Measurements from ENCODE around the gene SMARCA4.

SMARCA4 gene

GRCh38 chr19:10960314-10961072 lies at the start of gene SMARCA4:
Gene SMARCA4, plus strand, starts transcription at chr19:10961030. Its CDS starts 23,122 bp downstream, at chr19:10984152.
- DNase-seq (ENCODE audit: low spot score), result peak; percentile 95

- no peak for DNase-seq (ENCODE audit: low spot score)
Observed at GRCh38 chr19:10911579-10912363, 49.1 kb upstream of the SMARCA4 start.

- no peak for DNase-seq (ENCODE audit: low spot score)
Observed at GRCh38 chr19:10912619-10913018, 48.2 kb upstream of the SMARCA4 start.

DNA sequence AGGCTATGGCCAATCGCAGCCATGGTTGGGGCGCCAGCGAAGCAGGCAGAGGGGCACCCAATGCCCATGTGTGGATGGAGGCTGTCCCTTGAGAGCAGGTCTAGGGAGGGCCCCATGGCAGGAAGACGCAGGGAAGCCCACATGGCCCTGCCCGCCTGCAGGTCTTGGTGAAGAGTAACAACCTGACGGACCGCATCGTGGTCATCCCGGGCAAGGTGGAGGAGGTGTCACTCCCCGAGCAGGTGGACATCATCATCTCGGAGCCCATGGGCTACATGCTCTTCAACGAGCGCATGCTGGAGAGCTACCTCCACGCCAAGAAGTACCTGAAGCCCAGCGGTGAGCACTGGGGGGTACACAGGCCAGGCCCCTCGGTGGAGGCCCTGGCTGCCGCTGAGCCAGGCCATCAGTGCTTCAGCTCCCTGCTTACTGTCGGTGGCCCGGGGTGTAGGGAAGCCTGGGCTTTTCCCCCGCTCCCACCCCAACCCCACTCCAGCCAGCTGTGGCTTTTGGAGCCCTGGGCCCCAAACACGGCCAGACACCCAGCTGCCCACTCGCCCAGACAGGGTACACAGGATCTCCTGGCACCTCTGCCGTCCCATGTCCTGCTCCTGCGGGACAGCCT lies 47.0 kb upstream of the SMARCA4 start:
- no peak for DNase-seq (ENCODE audit: low spot score)

- DNase-seq (ENCODE audit: low spot score), result no peak
Observed at GRCh38 chr19:10915130-10916091, 45.4 kb upstream of the SMARCA4 start.

DNA sequence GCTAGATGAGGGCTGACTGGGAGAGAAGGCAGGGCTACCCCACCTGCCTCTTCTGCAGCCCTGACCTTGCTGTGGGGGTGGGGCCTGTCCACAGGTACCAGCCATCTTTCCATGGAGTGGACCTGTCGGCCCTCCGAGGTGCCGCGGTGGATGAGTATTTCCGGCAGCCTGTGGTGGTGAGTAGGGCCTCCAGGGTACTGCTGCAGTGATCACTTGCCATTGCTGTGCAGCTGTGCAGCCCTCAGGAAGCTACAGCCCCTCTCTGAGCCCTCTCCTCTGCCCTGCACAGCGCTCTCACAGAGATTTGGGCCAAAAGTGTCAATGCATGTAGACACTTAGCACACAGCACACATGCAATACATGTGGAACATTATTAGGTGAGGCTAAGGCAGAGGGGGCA lies 44.2 kb upstream of the SMARCA4 start:
- DNase-seq (ENCODE audit: low spot score), result no peak

DNA sequence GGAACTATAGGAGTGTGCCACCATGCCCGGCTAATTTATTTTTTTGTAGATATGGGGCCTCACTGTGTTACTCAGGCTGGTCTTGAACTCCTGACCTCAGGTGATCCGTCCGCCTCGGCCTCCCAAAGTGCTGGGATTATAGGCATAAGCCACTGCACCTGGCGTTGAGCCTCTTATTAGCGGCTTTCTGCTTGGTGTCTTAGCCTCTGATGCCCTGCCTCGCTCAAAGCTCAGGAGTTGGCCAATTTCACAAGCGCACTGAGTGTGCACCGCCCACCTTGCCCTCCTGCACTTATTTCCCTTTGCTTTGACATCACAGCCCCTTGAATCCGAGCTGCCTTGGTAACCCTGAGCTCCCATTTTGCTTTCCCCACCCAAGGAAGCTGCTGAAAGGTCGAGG lies 42.5 kb upstream of the SMARCA4 start:
- DNase-seq (ENCODE audit: low spot score), result no peak

GRCh38 chr19:10919352-10920287 lies 41.2 kb upstream of the SMARCA4 start:
- DNase-seq (ENCODE audit: low spot score), result no peak

DNA sequence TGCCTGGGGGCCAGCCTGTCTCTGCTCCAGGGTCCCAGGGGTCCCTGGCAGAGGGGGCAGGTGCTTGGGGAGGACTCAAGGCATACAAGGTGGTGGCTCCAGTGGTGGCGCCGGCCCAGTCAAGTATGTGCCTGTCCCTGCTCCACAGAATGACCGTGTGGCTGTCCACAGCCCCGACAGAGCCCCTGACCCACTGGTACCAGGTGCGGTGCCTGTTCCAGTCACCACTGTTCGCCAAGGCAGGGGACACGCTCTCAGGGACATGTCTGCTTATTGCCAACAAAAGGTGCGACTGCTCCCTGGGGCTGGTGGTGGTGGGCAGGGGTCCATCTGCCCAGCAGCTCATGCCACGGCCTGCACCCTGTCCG lies 40.6 kb upstream of the SMARCA4 start:
- no peak for DNase-seq (ENCODE audit: low spot score)

- DNase-seq (ENCODE audit: low spot score), result no peak
Observed at GRCh38 chr19:10920781-10921180, 40.0 kb upstream of the SMARCA4 start.

DNA sequence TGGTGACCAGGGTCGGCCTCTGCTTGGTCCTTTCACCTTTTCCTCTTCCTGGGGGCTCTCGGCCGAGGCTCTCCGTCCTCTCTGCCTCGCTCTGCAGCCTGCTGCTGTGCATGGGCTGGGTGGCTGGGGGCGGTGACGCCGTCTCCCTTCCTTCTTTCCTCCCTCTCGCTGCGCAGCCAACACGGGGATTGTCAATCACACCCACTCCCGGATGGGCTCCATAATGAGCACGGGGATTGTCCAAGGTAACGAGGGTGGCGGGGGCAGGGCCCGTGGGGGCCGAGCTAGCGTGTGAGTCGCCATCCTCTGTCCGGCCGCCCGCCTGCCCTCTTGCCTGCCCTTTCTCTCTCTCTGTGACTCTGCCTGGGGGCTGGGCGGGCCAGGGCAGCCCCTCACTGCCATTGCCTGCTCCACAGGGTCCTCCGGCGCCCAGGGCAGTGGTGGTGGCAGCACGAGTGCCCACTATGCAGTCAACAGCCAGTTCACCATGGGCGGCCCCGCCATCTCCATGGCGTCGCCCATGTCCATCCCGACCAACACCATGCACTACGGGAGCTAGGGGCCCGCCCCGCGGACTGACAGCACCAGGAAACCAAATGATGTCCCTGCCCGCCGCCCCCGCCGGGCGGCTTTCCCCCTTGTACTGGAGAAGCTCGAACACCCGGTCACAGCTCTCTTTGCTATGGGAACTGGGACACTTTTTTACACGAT lies 39.5 kb upstream of the SMARCA4 start:
- DNase-seq (ENCODE audit: low spot score), result no peak

DNA sequence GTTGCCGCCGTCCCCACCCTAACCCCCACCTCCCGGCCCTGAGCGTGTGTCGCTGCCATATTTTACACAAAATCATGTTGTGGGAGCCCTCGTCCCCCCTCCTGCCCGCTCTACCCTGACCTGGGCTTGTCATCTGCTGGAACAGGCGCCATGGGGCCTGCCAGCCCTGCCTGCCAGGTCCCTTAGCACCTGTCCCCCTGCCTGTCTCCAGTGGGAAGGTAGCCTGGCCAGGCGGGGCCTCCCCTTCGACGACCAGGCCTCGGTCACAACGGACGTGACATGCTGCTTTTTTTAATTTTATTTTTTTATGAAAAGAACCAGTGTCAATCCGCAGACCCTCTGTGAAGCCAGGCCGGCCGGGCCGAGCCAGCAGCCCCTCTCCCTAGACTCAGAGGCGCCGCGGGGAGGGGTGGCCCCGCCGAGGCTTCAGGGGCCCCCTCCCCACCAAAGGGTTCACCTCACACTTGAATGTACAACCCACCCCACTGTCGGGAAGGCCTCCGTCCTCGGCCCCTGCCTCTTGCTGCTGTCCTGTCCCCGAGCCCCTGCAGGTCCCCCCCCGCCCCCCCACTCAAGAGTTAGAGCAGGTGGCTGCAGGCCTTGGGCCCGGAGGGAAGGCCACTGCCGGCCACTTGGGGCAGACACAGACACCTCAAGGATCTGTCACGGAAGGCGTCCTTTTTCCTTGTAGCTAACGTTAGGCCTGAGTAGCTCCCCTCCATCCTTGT lies 38.8 kb upstream of the SMARCA4 start:
- no peak for DNase-seq (ENCODE audit: low spot score)

GRCh38 chr19:10922638-10923014 lies 38.2 kb upstream of the SMARCA4 start:
- DNase-seq (ENCODE audit: low spot score), result no peak

GRCh38 chr19:10923260-10924112 lies 37.3 kb upstream of the SMARCA4 start:
- DNase-seq (ENCODE audit: low spot score), result no peak

GRCh38 chr19:10924597-10924996 lies 36.2 kb upstream of the SMARCA4 start:
- no peak for DNase-seq (ENCODE audit: low spot score)

GRCh38 chr19:10927730-10928562 lies 32.9 kb upstream of the SMARCA4 start:
- DNase-seq (ENCODE audit: low spot score), result no peak

DNA sequence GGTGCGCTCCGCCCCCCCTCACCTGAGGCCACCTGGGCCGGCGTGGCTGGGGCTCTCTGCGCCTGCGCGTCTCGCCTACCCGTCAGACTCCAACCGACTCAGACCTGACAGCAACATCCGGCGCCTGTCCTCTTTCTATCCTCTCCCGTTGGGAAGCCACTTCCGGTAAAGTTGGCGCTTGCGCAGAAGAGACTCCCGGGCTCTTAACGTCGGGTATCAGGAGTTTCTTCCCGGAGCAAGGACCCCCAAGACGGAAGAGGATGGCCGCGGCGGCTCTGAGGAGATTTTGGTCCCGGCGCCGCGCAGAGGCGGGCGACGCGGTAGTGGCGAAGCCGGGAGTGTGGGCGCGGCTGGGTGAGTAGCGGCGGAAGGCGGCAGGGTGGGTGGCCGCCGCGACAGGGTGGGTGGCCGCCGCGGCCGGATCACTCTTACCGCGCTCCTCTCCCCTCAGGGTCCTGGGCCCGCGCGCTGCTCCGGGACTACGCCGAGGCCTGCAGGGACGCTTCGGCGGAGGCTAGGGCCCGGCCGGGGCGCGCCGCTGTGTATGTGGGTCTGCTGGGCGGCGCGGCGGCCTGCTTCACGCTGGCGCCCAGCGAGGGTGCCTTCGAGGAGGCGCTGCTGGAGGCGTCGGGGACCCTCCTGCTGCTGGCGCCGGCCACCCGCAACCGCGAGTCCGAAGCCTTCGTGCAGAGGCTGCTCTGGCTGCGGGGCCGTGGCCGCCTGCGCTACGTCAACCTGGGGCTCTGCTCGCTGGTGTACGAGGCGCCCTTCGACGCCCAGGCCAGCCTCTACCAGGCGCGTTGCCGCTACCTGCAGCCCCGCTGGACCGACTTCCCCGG lies 32.0 kb upstream of the SMARCA4 start, which contains the start of the genes TIMM29 and YIPF2:
Gene TIMM29 (plus strand): TSS at position 249 of the 839 bp plus-strand sequence. CDS start 12 bp downstream, at position 261.
Gene YIPF2 (minus strand): TSS at position 77 of the 839 bp plus-strand sequence. CDS start 229 bp downstream, outside the sequence.
- peak; percentile 95 for DNase-seq (ENCODE audit: low spot score)
